IPS DF 6.9 (cell line): ENCODE results near the gene DUSP22.
"Not testable (repeated sequence)": the region's sequence is repeated elsewhere in the genome, so short reads cannot be mapped to it uniquely, and the experiment has no call there.

Source experiments
- DNase-seq: peaks from one replicate; pipeline ENCODE4 v3.0.0-alpha.2; 2013; ENCODE audit warnings: low read depth, low spot score
- H3K27ac ChIP-seq: one replicate; pipeline ENCODE4 v1.5.1; 2013; ENCODE audit warnings: low read length, control low read depth
- H3K27me3 ChIP-seq: 2 replicates; pipeline ENCODE4 v1.6.1; 2013; ENCODE audit warnings: mild to moderate bottlenecking, low read length; ENCODE audit not compliant: control insufficient read depth, insufficient read depth
- H3K36me3 ChIP-seq: 2 replicates; pipeline ENCODE4 v1.6.1; 2013; ENCODE audit warnings: low read length; ENCODE audit not compliant: control insufficient read depth, insufficient read depth
- H3K4me1 ChIP-seq: 2 replicates; pipeline ENCODE4 v1.6.1; 2013; ENCODE audit warnings: low read length; ENCODE audit not compliant: control insufficient read depth, insufficient read depth
- H3K4me3 ChIP-seq: 2 replicates; pipeline ENCODE4 v1.5.1; 2013; ENCODE audit warnings: mild to moderate bottlenecking, low read length
- H3K9me3 ChIP-seq: 2 replicates; pipeline ENCODE4 v1.6.1; 2013; ENCODE audit warnings: low read length, inconsistent platforms; ENCODE audit not compliant: control insufficient read depth, insufficient read depth
- WGBS: extraction: QIAGEN DNeasy Blood & Tissue Kit; methylation state at CpG from one replicate; pipeline ENCODE4 v1.1.7; 2013; ENCODE audit warnings: mixed read lengths, missing lambda C conversion rate; ENCODE audit not compliant: insufficient read length, insufficient coverage; 5-methylcytosine and 5-hydroxymethylcytosine counted together

The DUSP22 gene

DNA sequence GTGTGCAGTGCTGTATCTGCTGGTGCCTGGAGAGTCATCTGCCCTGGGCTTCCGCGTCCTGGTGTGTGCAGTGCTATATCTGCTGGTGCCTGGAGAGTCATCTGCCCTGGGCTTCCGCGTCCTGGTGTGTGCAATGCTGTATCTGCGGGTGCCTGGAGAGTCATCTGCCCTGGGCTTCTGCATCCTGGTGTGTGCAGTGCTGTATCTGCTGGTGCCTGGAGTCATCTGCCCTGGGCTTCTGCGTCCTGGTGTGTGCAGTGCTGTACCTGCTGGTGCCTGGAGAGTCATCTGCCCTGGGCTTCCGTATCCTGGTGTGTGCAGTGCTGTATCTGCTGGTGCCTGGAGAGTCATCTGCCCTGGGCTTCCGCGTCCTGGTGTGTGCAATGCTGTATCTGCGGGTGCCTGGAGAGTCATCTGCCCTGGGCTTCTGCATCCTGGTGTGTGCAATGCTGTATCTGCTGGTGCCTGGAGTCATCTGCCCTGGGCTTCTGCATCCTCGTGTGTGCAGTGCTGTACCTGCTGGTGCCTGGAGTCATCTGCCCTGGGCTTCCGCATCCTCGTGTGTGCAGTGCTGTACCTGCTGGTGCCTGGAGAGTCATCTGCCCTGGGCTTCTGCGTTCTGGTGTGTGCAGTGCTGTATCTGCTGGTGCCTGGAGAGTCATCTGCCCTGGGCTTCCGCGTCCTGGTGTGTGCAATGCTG, 33.0 kb downstream of the DUSP22 start:
- H3K27ac ChIP-seq, H3K4me1 ChIP-seq, H3K36me3 ChIP-seq, H3K4me3 ChIP-seq, DNase-seq, H3K27me3 ChIP-seq, H3K9me3 ChIP-seq: not testable (repeated sequence)
- no CpG with 5 or more reads among the region's 16 CpGs for WGBS

DNA sequence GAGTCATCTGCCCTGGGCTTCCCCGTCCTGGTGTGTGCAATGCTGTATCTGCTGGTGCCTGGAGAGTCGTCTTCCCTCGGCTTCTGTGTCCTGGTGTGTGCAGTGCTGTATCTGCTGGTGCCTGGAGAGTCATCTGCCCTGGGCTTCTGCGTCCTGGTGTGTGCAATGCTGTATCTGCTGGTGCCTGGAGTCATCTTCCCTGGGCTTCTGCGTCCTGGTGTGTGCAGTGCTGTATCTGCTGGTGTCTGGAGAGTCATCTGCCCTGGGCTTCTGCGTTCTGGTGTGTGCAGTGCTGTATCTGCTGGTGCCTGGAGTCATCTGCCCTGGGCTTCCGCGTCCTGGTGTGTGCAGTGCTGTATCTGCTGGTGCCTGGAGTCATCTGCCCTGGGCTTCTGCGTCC, 33.8 kb downstream of the DUSP22 start:
- H3K9me3 ChIP-seq, H3K36me3 ChIP-seq, H3K4me1 ChIP-seq, DNase-seq, H3K27ac ChIP-seq, H3K27me3 ChIP-seq, H3K4me3 ChIP-seq: not testable (repeated sequence)
- no CpG with 5 or more reads among the region's 9 CpGs for WGBS

DNA sequence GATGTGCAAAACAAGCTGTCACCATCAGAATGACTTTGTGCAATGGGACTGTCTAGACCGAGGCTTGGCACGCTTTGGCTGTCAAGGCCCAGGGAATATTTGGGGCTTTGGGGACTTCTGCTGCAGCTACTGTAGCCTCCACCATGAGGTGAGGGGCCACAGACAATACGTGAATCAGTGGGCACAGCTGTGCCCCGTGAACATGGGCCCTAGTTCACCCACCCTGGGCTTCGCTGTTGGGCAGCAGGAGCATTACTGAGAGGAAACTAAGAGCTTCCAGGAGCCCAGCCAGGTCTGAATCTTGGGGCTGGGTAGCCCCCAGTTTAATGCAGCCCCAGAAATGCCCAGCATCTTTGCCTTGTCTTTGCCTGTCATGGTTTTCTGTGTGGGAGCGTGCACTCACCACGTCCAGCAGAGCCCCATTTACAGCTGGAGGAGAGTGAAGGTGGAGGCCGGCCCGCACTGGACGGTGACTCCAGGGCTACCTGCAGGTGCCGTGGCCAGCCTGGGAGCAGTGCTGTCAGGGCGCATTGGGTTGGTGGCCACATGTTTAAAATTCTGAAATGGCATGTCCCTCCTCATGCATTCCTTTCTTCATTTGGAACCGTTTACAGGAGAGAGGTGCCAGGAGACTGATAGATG, 34.7 kb downstream of the DUSP22 start:
- Histone ChIP-seq H3K27ac (no peak overlapping the region), H3K27me3 (no peaks in the 10 kb centered on the region), H3K36me3 (peaks cover 2% of the 10 kb centered on the region; the same call in 1 of the 2 replicates), H3K4me3 (no peak overlapping the region), H3K4me1 (no peaks in the 10 kb centered on the region; the same call in 1 of the 2 replicates), H3K9me3 (no peaks in the 10 kb centered on the region)
- no peak for DNase-seq
- WGBS, result no CpG with 5 or more reads among the region's 13 CpGs

DNA sequence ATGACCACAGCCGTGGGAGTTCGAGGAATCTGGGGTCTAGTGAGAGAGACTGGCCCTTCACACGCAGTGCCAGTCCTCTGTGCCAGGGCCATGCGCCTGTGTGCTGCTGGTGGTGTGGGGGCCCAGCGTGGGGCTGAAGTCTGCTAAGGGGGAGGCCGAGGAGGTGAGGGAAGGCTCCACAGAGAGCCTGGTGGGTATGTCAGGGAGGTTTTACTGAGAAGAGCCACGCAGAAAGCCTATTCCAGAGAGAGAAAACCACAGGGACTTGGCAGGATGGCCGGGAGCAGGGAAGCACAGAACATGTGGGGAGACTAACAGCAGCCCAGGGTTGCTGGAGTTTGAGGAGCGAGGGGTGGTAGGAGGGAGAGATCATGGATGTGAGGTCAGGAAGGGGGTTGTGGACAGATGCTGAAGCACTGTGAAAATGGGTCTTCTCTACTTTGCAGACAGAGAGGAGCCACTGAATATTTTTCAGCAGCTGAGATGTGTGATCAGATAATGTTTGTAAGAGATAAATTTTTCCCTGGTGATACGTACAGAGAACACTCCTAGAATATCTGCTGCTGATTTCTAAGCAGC, 35.3 kb downstream of the DUSP22 start:
- WGBS, result no CpG with 5 or more reads among the region's 10 CpGs
- H3K36me3 ChIP-seq, result peaks cover 2% of the 10 kb centered on the region; the same call in 1 of the 2 replicates
- no peak overlapping the region for H3K4me3 ChIP-seq
- no peak overlapping the region for H3K27ac ChIP-seq
- no peaks in the 10 kb centered on the region for H3K9me3 ChIP-seq
- no peak for DNase-seq
- no peaks in the 10 kb centered on the region; the same call in 1 of the 2 replicates for H3K4me1 ChIP-seq
- no peaks in the 10 kb centered on the region for H3K27me3 ChIP-seq

DNA sequence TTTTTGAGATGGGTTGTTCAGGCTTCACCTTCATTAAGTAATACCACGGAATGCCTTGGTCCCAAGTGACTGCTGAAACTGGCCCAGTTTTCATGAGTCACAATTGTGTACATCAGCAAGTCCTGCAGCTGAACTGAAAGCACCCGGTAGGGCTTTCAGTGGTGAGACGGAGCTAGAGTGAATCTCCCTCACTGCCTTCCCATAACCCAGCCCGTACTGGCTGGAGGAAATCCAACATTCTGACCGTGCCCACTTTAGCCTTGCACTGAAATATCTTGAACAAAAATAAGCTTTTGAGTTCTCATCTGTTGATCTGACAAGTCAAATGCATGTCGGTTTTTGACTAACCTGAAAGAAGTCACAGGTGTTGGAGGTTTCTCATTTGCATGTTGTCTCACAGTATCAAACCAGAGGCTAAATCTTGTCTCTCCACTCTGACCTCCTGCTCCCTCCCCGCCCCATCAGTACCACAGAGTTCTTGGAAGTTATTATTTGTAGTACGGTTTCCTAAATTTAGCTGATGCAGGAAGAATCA, 35.9 kb downstream of the DUSP22 start:
- Histone ChIP-seq H3K4me1 (no peaks in the 10 kb centered on the region; the same call in 1 of the 2 replicates), H3K4me3 (no peak overlapping the region), H3K9me3 (no peaks in the 10 kb centered on the region), H3K36me3 (peaks cover 2% of the 10 kb centered on the region; the same call in 1 of the 2 replicates), H3K27ac (no peak overlapping the region), H3K27me3 (no peaks in the 10 kb centered on the region)
- WGBS, result no CpG with 5 or more reads among the region's 8 CpGs
- no peak for DNase-seq

DNA sequence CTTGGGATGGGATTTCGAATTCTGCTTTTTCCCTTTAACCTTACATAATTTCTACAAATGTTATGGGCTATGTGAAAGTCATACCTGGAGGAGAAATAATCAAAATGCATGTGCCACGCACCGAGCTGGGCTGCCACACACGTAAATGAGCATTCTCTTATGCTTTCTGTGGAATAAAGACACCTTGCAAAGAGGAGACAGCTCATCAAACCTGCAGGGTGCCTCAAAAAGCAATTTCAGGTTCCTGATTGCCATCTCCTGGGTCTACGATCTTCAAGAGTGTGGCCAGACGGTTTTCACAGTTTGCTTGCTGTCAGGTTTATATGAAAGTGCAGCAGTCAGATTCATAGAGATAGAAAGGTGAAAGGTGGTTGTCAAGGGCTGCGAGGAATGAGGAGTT, 36.6 kb downstream of the DUSP22 start:
- no CpG with 5 or more reads among the region's 7 CpGs for WGBS
- no peak overlapping the region for H3K4me3 ChIP-seq
- no peak overlapping the region for H3K27ac ChIP-seq
- peaks cover 2% of the 10 kb centered on the region; the same call in 1 of the 2 replicates for H3K36me3 ChIP-seq
- DNase-seq, result no peak
- H3K4me1 ChIP-seq, result no peaks in the 10 kb centered on the region; the same call in 1 of the 2 replicates
- H3K27me3 ChIP-seq, result no peaks in the 10 kb centered on the region
- no peaks in the 10 kb centered on the region for H3K9me3 ChIP-seq

DNA sequence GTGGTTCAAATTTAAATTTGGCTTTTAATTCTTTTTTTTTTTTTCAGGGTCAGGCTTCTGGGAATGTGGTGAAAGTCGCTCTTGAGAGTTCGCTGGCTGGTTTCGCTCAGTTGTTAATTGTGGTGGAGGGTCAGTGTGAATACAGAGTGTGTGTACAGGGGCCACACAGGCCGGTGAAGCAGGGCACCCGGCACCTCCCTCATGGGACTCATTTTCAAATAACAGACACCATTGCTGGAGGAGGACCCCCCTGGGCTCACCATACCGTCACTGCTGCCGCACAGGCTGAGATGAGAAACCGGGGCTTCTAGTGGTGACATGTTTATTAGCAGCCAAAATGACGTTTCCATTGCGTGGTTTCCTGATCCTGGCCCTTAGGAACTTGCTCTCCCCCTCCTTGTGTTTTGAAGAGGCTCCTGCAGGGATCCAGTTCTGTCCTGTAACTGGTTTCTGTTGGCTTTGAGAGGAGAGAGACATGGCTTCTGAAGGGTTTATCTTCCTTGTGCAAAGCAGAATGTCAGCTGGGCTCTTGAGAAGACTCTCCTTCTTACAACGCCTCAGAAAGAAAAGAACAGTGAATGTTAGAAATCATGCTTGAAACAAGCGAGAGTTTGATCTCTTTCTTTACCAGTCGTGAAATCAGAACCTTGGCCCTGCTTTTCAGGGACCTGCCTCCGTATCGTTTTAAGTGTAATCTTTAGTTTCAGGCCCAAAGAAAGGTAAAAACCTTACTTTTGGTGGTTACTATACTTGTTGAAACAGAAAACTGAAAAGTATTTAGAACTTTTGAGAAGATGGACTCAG, 37.8 kb downstream of the DUSP22 start:
- no peak for DNase-seq
- Histone ChIP-seq H3K27ac (no peak overlapping the region), H3K4me1 (no peaks in the 10 kb centered on the region; the same call in 1 of the 2 replicates), H3K36me3 (peaks cover 2% of the 10 kb centered on the region; the same call in 1 of the 2 replicates), H3K9me3 (no peaks in the 10 kb centered on the region), H3K4me3 (no peak overlapping the region), H3K27me3 (no peaks in the 10 kb centered on the region)
- no CpG with 5 or more reads among the region's 15 CpGs for WGBS

DNA sequence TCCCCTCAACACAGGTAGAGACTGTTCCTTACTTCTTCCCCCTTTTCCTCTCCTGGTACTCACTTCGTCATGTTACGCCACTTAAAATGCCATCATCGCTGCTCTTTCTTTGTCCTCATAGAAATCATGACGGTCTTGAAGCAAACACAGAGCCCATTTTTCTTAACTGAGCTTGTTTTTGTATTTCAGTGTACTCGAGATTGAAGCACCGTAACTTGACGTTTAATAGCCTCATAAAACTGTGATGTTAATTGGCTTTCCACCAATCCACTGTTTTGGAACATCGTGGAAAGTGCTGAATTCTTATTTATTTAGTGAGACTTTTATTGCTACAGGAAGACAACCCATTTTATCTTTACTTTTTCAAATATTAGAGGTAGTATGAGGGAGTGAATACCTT, 38.7 kb downstream of the DUSP22 start:
- Histone ChIP-seq H3K36me3 (peaks cover 2% of the 10 kb centered on the region; the same call in 1 of the 2 replicates), H3K4me3 (no peak overlapping the region)

DNA sequence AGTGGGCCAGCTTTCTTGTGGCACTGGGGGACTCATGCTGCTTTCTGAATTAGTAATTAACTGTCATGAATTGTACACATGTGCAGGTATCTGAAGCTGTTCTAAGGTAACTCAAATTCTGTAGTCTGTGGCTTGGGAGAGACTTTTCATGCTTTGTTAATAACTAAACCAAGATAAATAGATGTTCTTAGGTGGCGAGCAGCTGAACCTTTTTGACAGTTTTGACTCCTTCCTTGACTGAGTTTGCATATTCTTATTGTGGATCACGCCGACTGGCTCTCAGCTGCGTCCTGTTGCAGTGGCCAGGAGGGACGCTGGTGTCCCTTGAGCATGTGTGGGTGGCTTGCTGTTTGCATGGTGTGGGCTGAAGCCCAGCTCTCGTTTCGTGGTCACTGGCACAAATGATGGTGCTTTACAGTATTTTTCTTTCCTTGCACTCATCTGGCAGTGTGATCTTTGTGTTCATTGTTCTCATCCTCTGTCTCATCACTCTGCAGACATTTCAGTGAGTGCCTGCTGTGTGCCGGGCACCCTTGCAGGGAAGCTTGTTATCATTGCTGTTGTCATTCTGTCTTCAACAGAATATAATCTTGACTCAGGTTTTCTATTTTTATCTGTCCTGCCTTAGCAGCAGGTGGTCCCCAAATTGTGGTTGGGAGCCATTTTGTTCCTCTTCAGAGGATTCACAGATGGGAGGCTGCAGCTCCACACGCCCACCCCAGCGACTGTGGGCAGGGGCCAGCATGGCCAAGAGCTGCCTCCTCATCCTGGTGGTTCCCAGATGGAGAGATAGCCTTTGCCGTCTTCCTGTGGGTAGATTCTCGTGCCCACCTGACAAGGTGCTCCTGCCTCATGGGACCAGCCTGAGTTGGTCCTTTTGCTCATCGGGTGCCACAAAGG, 39.6 kb downstream of the DUSP22 start:
- H3K27ac ChIP-seq, result no peak overlapping the region
- H3K4me3 ChIP-seq, result no peak overlapping the region
- H3K4me1 ChIP-seq, result no peaks in the 10 kb centered on the region; the same call in 1 of the 2 replicates
- WGBS, result no CpG with 5 or more reads among the region's 13 CpGs
- DNase-seq, result no peak
- peaks cover 2% of the 10 kb centered on the region; the same call in 1 of the 2 replicates for H3K9me3 ChIP-seq
- H3K27me3 ChIP-seq, result no peaks in the 10 kb centered on the region
- H3K36me3 ChIP-seq, result peaks cover 2% of the 10 kb centered on the region; the same call in 1 of the 2 replicates

More for the DNA sequence above, 38.7 kb downstream of the DUSP22 start:
- H3K9me3 ChIP-seq, result no peaks in the 10 kb centered on the region
- no peak overlapping the region for H3K27ac ChIP-seq
- no peaks in the 10 kb centered on the region; the same call in 1 of the 2 replicates for H3K4me1 ChIP-seq
- H3K27me3 ChIP-seq, result no peaks in the 10 kb centered on the region
- no peak for DNase-seq
- no CpG with 5 or more reads among the region's 8 CpGs for WGBS
